ENCODE data around the gene GBX1.

GRCh38 chr7:151139071-151139790 is 28.3 kb downstream of the GBX1 start:
- no peak for TF ChIP-seq CTCF (conservative IDR thresholded peaks at IDR 0.05; ENCODE audit: low read length)
- no peak for TF ChIP-seq EZH2phosphoT487 (IDR thresholded peaks at IDR 0.05; ENCODE audit: borderline replicate concordance, low read depth, low read length)

All from OCI-LY7 (cell line).